Neuronal stem cell (in vitro differentiated cells): ENCODE results near the gene RPS6KB1.
"Not testable (repeated sequence)": the region's sequence is repeated elsewhere in the genome, so short reads cannot be mapped to it uniquely, and the experiment has no call there.

Experiments used
- DNase-seq: peaks from one replicate; pipeline ENCODE4 v3.0.0-alpha.2; 2013; ENCODE audit warnings: low spot score
- H2AFZ ChIP-seq: one replicate; pipeline ENCODE4 v1.6.1; 2013; ENCODE audit warnings: mild to moderate bottlenecking, low read length, inconsistent platforms
- H2AK5ac ChIP-seq: 2 replicates; pipeline ENCODE4 v1.6.1; 2013; ENCODE audit warnings: low read depth, mild to moderate bottlenecking, inconsistent platforms, low read length, moderate library complexity, mixed read lengths
- H2BK120ac ChIP-seq: 2 replicates; pipeline ENCODE4 v1.6.1; 2013; ENCODE audit warnings: low read depth, mild to moderate bottlenecking, inconsistent platforms, low read length, moderate library complexity, mixed read lengths
- H2BK12ac ChIP-seq: one replicate; pipeline ENCODE4 v1.6.1; 2013; ENCODE audit warnings: low read length, inconsistent platforms
- H2BK15ac ChIP-seq: 2 replicates; pipeline ENCODE4 v1.6.1; 2013; ENCODE audit warnings: mild to moderate bottlenecking, low read length, inconsistent platforms, mixed read lengths
- H2BK5ac ChIP-seq: one replicate; pipeline ENCODE4 v1.6.1; 2013; ENCODE audit warnings: inconsistent platforms, mild to moderate bottlenecking, low read length, moderate library complexity
- H3K14ac ChIP-seq: one replicate; pipeline ENCODE4 v1.6.1; 2013; ENCODE audit warnings: low read length, inconsistent platforms
- H3K18ac ChIP-seq: 2 replicates; pipeline ENCODE4 v1.6.1; 2013; ENCODE audit warnings: low read length, inconsistent platforms
- H3K23ac ChIP-seq: 2 replicates; pipeline ENCODE4 v1.6.1; 2013; ENCODE audit warnings: low read depth, mild to moderate bottlenecking, mixed read lengths, low read length, inconsistent platforms; ENCODE audit not compliant: poor library complexity
- H3K27ac ChIP-seq: replicated peaks from 3 replicates; pipeline ENCODE4 v1.5.1; 2013; ENCODE audit warnings: low read length, inconsistent platforms
- H3K27me3 ChIP-seq, 3 experiments: 2 replicates each; pipeline ENCODE4 v1.6.1; 2013; ENCODE audit warnings: low read length in 3 of 3, mild to moderate bottlenecking in 2 of 3, inconsistent platforms in 1 of 3, low read depth in 1 of 3, mixed read lengths in 1 of 3, moderate library complexity in 1 of 3; ENCODE audit not compliant: control insufficient read depth in 3 of 3, insufficient read depth in 3 of 3
- H3K36me3 ChIP-seq, 2 donors: replicated peaks in 1 of 2; 2 replicates each; pipeline ENCODE4 v1.6.1; 2013; ENCODE audit warnings: low read length in 2 of 2; ENCODE audit not compliant: control insufficient read depth in 2 of 2, insufficient read depth in 2 of 2
- H3K4ac ChIP-seq: 2 replicates; pipeline ENCODE4 v1.6.1; 2013; ENCODE audit warnings: inconsistent platforms, mild to moderate bottlenecking, low read length, moderate library complexity
- H3K4me1 ChIP-seq, 2 donors: 1 replicate in 1 of 2; 2 replicates in 1 of 2; pipeline ENCODE4 v1.6.1; 2013; ENCODE audit warnings: low read length in 2 of 2, low read depth in 1 of 2; ENCODE audit not compliant: control insufficient read depth in 2 of 2, insufficient read depth in 1 of 2
- H3K4me2 ChIP-seq: one replicate; pipeline ENCODE4 v1.6.1; 2013; ENCODE audit warnings: mild to moderate bottlenecking, low read length, inconsistent platforms; ENCODE audit not compliant: insufficient read depth, poor library complexity, severe bottlenecking
- H3K4me3 ChIP-seq, 2 donors: 2 replicates each; pipeline ENCODE4 v1.5.1; 2013; ENCODE audit warnings: low read length in 2 of 2, mild to moderate bottlenecking in 2 of 2, inconsistent platforms in 1 of 2, moderate library complexity in 1 of 2
- H3K79me1 ChIP-seq: one replicate; pipeline ENCODE4 v1.6.1; 2013; ENCODE audit warnings: low read depth, mild to moderate bottlenecking, inconsistent platforms, low read length, moderate library complexity
- H3K9ac ChIP-seq: one replicate; pipeline ENCODE4 v1.6.1; 2013; ENCODE audit warnings: mild to moderate bottlenecking, low read depth, low read length, inconsistent platforms; ENCODE audit not compliant: poor library complexity
- H3K9me3 ChIP-seq, 2 donors: replicated peaks in 1 of 2; 2 replicates each; pipeline versions ENCODE3 to v1.6.1; 2013; ENCODE audit warnings: low read length in 2 of 2, mild to moderate bottlenecking in 2 of 2, inconsistent platforms in 1 of 2, low read depth in 1 of 2, mixed read lengths in 1 of 2, moderate library complexity in 1 of 2; ENCODE audit not compliant: control insufficient read depth in 2 of 2, insufficient read depth in 1 of 2
- H4K8ac ChIP-seq: one replicate; pipeline ENCODE4 v1.6.1; 2013; ENCODE audit warnings: low read depth, mild to moderate bottlenecking, inconsistent platforms, low read length, moderate library complexity
- H4K91ac ChIP-seq: one replicate; pipeline ENCODE4 v1.6.1; 2013; ENCODE audit warnings: low read length, low read depth, mild to moderate bottlenecking, inconsistent platforms; ENCODE audit not compliant: poor library complexity
- WGBS, 2 donors: extraction: QIAGEN DNeasy Blood & Tissue Kit; methylation state at CpG; one replicate each; pipeline ENCODE4 v1.1.7; 2013; ENCODE audit warnings: missing lambda C conversion rate in 2 of 2, mixed read lengths in 1 of 2; ENCODE audit not compliant: insufficient read length in 2 of 2, insufficient replicate concordance in 1 of 2; ENCODE audit errors: extremely low coverage in 2 of 2; 5-methylcytosine and 5-hydroxymethylcytosine counted together

Gene RPS6KB1

DNA sequence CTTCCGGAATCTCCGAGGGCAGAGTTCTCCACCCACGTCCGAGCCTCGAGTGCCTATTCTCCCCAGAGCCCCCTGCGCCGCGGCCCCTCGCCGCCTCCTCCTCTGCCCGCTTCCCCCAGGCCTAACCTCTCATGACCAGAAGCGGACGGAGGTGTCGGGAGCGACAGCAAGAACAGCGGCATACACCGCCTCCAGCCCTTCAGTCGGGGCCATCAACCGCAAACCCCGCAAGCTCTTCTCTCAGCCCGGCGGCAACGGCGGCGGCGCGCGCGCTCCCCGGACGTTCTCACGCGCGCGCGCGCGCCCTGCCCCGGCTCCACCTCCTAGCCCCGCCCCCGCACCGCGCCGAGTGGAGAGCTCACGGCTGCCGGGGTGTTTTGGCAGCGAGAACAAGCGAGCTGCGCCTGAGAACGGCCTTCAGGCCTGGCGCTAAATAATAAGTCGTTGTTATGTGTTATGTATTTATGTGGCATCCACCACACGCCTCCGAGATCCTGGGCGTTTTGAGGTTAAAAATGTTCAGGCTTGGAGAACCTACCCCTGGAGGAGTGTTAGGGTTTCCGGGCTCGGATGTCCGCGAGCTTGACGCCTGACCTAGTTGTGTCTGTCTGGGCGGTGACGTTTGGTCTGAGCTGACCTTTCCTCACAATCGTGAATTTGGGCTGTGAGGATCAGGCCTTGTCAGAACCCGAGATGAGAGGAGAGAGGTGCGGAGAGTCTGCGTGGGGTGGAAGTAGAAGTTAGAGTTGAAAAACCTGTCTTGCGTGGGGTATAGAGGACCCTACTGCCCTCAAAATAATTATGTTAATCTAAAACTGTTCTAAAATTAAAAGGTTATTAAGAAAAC is 71.8 kb downstream of the RPS6KB1 start, which contains the start of gene RNFT1:
RNFT1 (minus strand) TSS at position 259 of the 847 bp plus-strand sequence; CDS start at position 182, 77 bp downstream.
- no peak within 1 kb of the TSS for H4K8ac ChIP-seq
- H2BK12ac ChIP-seq: no peak within 1 kb of the TSS
- no CpG with 5 or more reads among the region's 67 CpGs for WGBS, 2 donors
- H3K4me3 ChIP-seq: peak within 1 kb of the TSS; percentile 89 to 96
- peak; percentile 88 for DNase-seq
- no peaks in the 10 kb centered on the region for H3K79me1 ChIP-seq
- no peaks in the 10 kb centered on the region for H3K9me3 ChIP-seq
- H3K4me1 ChIP-seq: peaks cover 0 to 2% of the 10 kb centered on the region in 2 donors
- no peak within 1 kb of the TSS for H4K91ac ChIP-seq
- H3K4ac ChIP-seq: no peak within 1 kb of the TSS
- no peak within 1 kb of the TSS for H2AK5ac ChIP-seq
- peaks cover 3 to 14% of the 10 kb centered on the region in 2 donors for H3K36me3 ChIP-seq
- H2BK15ac ChIP-seq: no peak within 1 kb of the TSS
- no peak within 1 kb of the TSS for H3K27ac ChIP-seq
- H3K9ac ChIP-seq: peak within 1 kb of the TSS; percentile 94
- no peak within 1 kb of the TSS for H2BK120ac ChIP-seq
- H2BK5ac ChIP-seq: no peak within 1 kb of the TSS
- peak within 1 kb of the TSS; percentile 100 for H2AFZ ChIP-seq
- peak within 1 kb of the TSS; percentile 85 for H3K4me2 ChIP-seq
- no peak within 1 kb of the TSS for H3K14ac ChIP-seq
- H3K18ac ChIP-seq: peak within 1 kb of the TSS; percentile 96
- H3K23ac ChIP-seq: peak within 1 kb of the TSS; percentile 83
- H3K27me3 ChIP-seq: peaks cover 0 to 3% (median 0%) of the 10 kb centered on the region in 3 experiments

DNA sequence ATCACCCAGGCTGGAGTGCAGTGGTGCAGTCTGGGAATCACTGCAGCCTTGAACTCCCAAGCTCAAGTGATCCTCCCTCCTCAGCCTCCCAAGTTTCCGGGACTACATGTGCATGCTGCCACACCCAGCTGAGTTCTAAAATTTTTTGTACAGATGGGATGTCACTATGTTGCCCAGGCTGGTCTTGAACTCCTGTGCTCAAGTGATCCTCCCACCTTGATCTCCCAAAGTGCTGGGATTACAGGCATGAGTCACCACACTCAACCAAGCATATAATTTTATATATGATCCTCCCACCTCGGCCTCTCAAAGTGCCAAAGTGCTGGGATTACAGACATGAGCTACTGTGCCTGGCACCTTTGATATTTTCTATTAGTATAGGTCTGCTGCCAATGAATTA is 78.8 kb downstream of the RPS6KB1 start:
- H3K36me3 ChIP-seq, H3K4me2 ChIP-seq, H3K4ac ChIP-seq, H3K27me3 ChIP-seq, H3K4me1 ChIP-seq, H2BK5ac ChIP-seq, H2BK120ac ChIP-seq, H4K91ac ChIP-seq, H2BK12ac ChIP-seq, H3K9ac ChIP-seq, DNase-seq, H3K79me1 ChIP-seq, H3K23ac ChIP-seq, H3K14ac ChIP-seq, H2AFZ ChIP-seq, H2BK15ac ChIP-seq, H3K27ac ChIP-seq, H4K8ac ChIP-seq, H2AK5ac ChIP-seq, H3K4me3 ChIP-seq, H3K18ac ChIP-seq, H3K9me3 ChIP-seq: not testable (repeated sequence)
- no CpG with 5 or more reads among the region's 2 CpGs for WGBS, 2 donors

DNA sequence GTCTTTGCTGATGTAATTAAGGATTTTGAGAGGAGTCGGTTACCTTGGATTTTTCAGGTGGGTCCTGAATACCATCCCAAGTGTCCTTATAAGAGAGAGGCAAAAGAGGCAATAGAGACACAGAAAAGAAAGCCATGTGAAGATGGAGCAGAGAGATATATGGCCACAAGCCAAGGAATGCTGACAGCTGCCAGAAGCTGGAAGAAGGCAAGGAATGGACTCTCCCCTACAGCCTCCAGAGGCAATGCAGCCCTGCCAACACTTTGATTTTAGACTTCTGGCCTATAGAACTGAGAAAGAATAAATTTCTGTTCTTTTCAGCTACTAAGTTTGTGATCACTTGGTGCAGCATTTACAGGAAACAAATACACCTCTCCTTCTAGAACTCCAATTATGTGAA is 79.9 kb downstream of the RPS6KB1 start:
- Histone ChIP-seq H3K4me2 (no peak overlapping the region), H4K91ac (no peak overlapping the region), H3K9me3 (no peaks in the 10 kb centered on the region), H3K14ac (no peak overlapping the region), H2AFZ (no peak overlapping the region), H3K79me1 (no peaks in the 10 kb centered on the region), H2BK5ac (no peak overlapping the region), H3K9ac (no peak overlapping the region), H2BK12ac (no peak overlapping the region), H3K23ac (no peak overlapping the region), H3K4me3 (no peak overlapping the region), H3K27me3 (no peaks in the 10 kb centered on the region), H3K18ac (no peak overlapping the region), H4K8ac (no peak overlapping the region), H3K27ac (no peak overlapping the region), H2BK120ac (no peak overlapping the region), H2AK5ac (no peak overlapping the region), H2BK15ac (no peak overlapping the region), H3K36me3 (no peaks in the 10 kb centered on the region), H3K4me1 (no peaks in the 10 kb centered on the region), H3K4ac (no peak overlapping the region)
- WGBS, 2 donors: no CpG with 5 or more reads among the region's 1 CpG
- DNase-seq: no peak

DNA sequence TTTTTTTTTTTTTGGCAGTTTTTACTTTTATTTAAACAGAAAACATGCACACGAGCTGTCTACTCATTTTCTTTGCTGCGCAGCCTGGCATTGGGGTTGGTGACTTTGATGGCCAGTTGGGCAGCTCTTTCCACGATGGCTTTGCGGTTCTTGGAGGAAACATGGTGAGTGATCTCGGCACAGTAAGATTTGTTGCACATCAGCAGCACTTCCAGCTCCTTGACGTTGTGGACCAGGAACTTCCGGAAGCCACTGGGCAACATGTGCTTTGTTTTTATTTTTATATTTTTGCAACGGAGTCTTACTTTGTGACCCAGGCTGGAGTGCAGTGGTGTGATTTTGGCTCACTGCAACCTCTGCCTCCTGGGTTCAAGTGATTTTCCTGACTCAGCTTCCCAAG is 80.6 kb downstream of the RPS6KB1 start:
- DNase-seq, H2BK120ac ChIP-seq, H2BK15ac ChIP-seq, H3K9me3 ChIP-seq, H2AK5ac ChIP-seq, H3K23ac ChIP-seq, H2BK12ac ChIP-seq, H3K14ac ChIP-seq, H2BK5ac ChIP-seq, H3K27me3 ChIP-seq, H3K79me1 ChIP-seq, H2AFZ ChIP-seq, H3K4me3 ChIP-seq, H4K8ac ChIP-seq, H3K4ac ChIP-seq, H4K91ac ChIP-seq, H3K9ac ChIP-seq, H3K4me1 ChIP-seq, H3K18ac ChIP-seq, H3K4me2 ChIP-seq, H3K27ac ChIP-seq, H3K36me3 ChIP-seq: not testable (repeated sequence)
- no CpG with 5 or more reads among the region's 8 CpGs for WGBS, 2 donors
